K562 (cell line): Measurements from ENCODE around the gene PRCC. TPM values are rescaled to one million over a fixed set of nuclear protein-coding genes. Genes with fewer than 3 reads are reported as not detected.

ENCODE experiments used
- FOSL1 ChIP-seq: fragments of 200-800 bp; sonication (Bioruptor generic); conservative IDR thresholded peaks from 2 replicates; pipeline ENCODE4 v1.6.1; 2016; ENCODE audit warnings: missing genetic modification characterization, missing compliant biosample characterization
- JUND ChIP-seq, 2 experiments: IDR thresholded peaks; 2 replicates in 1 of 2; 3 replicates in 1 of 2; pipeline ENCODE4 v1.6.1; 2011; ENCODE audit warnings: borderline replicate concordance in 2 of 2, low read depth in 2 of 2, low read length in 2 of 2, improper control_type of control experiment in 1 of 2, missing biosample characterization in 1 of 2, missing genetic modification characterization in 1 of 2, missing genetic modification reagents in 1 of 2
- KDM5B ChIP-seq: fragments of 200-600 bp; sonication (generic); IDR thresholded peaks from 2 replicates; pipeline ENCODE4 v1.6.1; 2012; ENCODE audit warnings: low read depth, mild to moderate bottlenecking, moderate library complexity, low read length, control low read depth, inconsistent platforms; ENCODE audit not compliant: insufficient replicate concordance
- RFX1 ChIP-seq: fragments of 450-650 bp; IDR thresholded peaks from 2 replicates; pipeline ENCODE4 v1.6.1; 2016; ENCODE audit warnings: mild to moderate bottlenecking, moderate library complexity
- SMARCC2 ChIP-seq: fragments of 450-650 bp; IDR thresholded peaks from 2 replicates; pipeline ENCODE4 v1.6.1; 2017; ENCODE audit warnings: antibody characterized with exemption, moderate library complexity, mild to moderate bottlenecking, low read depth
- TAF15 ChIP-seq: fragments of 200-400 bp; formaldehyde crosslinking; IDR thresholded peaks from 2 replicates; pipeline ENCODE4 v1.6.1; 2017; ENCODE audit warnings: mild to moderate bottlenecking, low read depth, low read length, moderate library complexity
- TSC22D4 ChIP-seq: fragments of 450-650 bp; IDR thresholded peaks from 2 replicates; pipeline ENCODE4 v1.6.1; 2016; ENCODE audit warnings: missing genetic modification characterization, missing biosample characterization, control low read depth
- ZFP30 ChIP-seq: fragments of 250-450 bp; sonication (Bioruptor Pico); IDR thresholded peaks from 2 replicates; pipeline ENCODE4 v1.8.0; 2022; ENCODE audit warnings: moderate library complexity, mild to moderate bottlenecking, inconsistent platforms, borderline replicate concordance
- ZNF124 ChIP-seq: sonication (generic); formaldehyde crosslinking; IDR thresholded peaks from 2 replicates; pipeline ENCODE4 v1.8.1; 2022; ENCODE audit warnings: missing genetic modification reagents
- ZNF274 ChIP-seq: IDR thresholded peaks from 2 replicates; pipeline ENCODE4 v1.6.1; 2011; ENCODE audit warnings: low read depth, mild to moderate bottlenecking, low read length, moderate library complexity, borderline replicate concordance
- ZNF561 ChIP-seq: fragments of 450-650 bp; formaldehyde crosslinking; conservative IDR thresholded peaks from 2 replicates; pipeline ENCODE4 v1.4.0; 2020; ENCODE audit warnings: mild to moderate bottlenecking, moderate library complexity
- ZNF780A ChIP-seq: fragments of 250-450 bp; sonication (Bioruptor Pico); IDR thresholded peaks from 2 replicates; pipeline ENCODE4 v1.5.0; 2021; ENCODE audit warnings: mild to moderate bottlenecking
- polyA plus RNA-seq, 8 experiments: library from polyadenylated mRNA; depleted of rRNA in 4 of 8; stranded (reverse) in 5 of 8; unstranded in 3 of 8; fragments of >200 nt; fragmentation: Nextera tagmentation in 2 of 8; fragmentation: Illumina TruSeq in 1 of 8; extraction: Ambion mirVana in 2 of 8; extraction: Trizol in 1 of 8; gene quantifications; 2 replicates each; pipeline versions ENCODE4 v1.2.1 to v1.2.3, GENCODE V29; 2011 to 2014; ENCODE audit warnings: inconsistent platforms in 1 of 8, missing spikeins in 1 of 8
- total RNA-seq, 7 experiments: library from RNA; depleted of rRNA in 6 of 7; stranded (reverse); fragments of >200 nt in 6 of 7; fragmentation: Illumina TruSeq in 2 of 7; extraction: Trizol in 2 of 7; gene quantifications; 2 replicates each; pipeline versions ENCODE4 v1.2.1 to v1.2.3, GENCODE V29; 2011 to 2021; ENCODE audit warnings: low replicate concordance in 1 of 7
- TF ChIP-seq, protein P1 (sequence below), 2 experiments: fragments of 450-650 bp; IDR thresholded peaks; 2 replicates each; pipeline ENCODE4 v1.6.1; 2018; ENCODE audit warnings: mild to moderate bottlenecking in 2 of 2, low read depth in 1 of 2; ENCODE audit not compliant: partially characterized antibody in 2 of 2
- TF ChIP-seq, protein P2 (sequence below): fragments of 450-650 bp; formaldehyde crosslinking; IDR thresholded peaks from 2 replicates; pipeline ENCODE4 v1.4.0; 2020; ENCODE audit warnings: mild to moderate bottlenecking, mixed read lengths
- TF ChIP-seq, protein P3 (sequence below): sonication (generic); formaldehyde crosslinking; IDR thresholded peaks from 2 replicates; pipeline ENCODE4 v1.8.0; 2023; ENCODE audit warnings: mild to moderate bottlenecking, missing genetic modification reagents

PRCC gene
- total and polyA plus RNA-seq, 9 of the 15 experiments (the other 6 are each of a cell fraction or from before 2014, with no cell fraction given), result 23.9 to 201 (median 41.1) TPM

DNA sequence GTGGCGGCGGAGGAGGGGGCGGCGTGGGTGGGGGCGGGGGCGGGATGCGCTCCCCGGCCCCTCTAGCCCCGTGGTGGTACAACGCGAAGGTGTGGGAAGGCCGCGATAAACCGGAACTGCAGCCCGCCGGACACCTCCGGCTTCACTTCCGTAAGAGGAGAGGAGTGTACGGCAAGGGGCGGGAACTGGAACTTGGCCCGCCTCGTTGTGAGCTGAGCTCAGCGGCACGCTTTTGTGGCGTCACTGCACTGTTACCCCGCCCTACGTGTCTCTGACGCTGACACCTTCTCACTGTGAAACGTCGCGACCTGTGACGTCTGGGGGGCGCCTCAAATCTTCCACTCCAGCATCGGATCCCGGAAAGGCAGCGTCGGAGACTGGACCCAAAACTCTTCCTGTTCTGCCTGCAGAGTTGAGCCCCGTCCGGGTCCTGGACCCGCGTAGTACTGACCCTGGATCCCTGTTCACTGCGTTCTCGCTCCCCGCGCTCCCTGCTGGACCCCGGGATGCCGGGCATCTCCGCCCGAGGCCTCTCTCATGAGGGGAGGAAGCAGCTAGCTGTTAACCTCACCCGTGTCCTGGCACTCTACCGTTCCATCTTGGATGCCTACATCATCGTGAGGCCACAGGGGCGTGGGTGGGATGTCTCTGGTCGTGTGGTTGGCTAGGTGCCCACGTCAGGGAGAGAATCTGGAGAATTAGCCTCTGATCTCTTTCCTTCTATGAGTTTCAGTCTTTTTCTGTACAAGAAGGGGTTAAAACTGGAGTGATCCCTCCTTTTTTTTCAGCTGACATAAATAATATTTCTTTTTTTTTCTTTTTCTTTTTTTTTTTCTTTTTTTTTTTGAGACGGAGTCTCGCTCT, 38.5 kb upstream of the PRCC start, which contains the start of gene ISG20L2 (continued):
- TF ChIP-seq, protein P1, sequence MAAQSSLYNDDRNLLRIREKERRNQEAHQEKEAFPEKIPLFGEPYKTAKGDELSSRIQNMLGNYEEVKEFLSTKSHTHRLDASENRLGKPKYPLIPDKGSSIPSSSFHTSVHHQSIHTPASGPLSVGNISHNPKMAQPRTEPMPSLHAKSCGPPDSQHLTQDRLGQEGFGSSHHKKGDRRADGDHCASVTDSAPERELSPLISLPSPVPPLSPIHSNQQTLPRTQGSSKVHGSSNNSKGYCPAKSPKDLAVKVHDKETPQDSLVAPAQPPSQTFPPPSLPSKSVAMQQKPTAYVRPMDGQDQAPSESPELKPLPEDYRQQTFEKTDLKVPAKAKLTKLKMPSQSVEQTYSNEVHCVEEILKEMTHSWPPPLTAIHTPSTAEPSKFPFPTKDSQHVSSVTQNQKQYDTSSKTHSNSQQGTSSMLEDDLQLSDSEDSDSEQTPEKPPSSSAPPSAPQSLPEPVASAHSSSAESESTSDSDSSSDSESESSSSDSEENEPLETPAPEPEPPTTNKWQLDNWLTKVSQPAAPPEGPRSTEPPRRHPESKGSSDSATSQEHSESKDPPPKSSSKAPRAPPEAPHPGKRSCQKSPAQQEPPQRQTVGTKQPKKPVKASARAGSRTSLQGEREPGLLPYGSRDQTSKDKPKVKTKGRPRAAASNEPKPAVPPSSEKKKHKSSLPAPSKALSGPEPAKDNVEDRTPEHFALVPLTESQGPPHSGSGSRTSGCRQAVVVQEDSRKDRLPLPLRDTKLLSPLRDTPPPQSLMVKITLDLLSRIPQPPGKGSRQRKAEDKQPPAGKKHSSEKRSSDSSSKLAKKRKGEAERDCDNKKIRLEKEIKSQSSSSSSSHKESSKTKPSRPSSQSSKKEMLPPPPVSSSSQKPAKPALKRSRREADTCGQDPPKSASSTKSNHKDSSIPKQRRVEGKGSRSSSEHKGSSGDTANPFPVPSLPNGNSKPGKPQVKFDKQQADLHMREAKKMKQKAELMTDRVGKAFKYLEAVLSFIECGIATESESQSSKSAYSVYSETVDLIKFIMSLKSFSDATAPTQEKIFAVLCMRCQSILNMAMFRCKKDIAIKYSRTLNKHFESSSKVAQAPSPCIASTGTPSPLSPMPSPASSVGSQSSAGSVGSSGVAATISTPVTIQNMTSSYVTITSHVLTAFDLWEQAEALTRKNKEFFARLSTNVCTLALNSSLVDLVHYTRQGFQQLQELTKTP (IDR thresholded peaks at IDR 0.05; ENCODE audit: low read depth in 1 of 2, partially characterized antibody in 2 of 2), result no peak
- TF ChIP-seq JUND (IDR thresholded peaks at IDR 0.05; ENCODE audit: borderline replicate concordance, low read depth, low read length) (peak; percentile 90), JUND (tag; IDR thresholded peaks at IDR 0.05; ENCODE audit: borderline replicate concordance, low read depth, low read length) (peak; percentile 88; the same call in 1 of the 3 replicates), TSC22D4 (tag) (no peak), ZFP30 (CRISPR knock-in tag) (no peak), KDM5B (peak; percentile 64), ZNF124 (CRISPR knock-in tag) (no peak), TAF15 (no peak), FOSL1 (tag) (no peak; the same call in 1 of the 2 replicates), ZNF780A (CRISPR knock-in tag) (no peak), ZNF274 (no peak), RFX1 (no peak), ZNF561 (CRISPR knock-in tag) (no peak), SMARCC2 (no peak)
- TF ChIP-seq, protein P2, sequence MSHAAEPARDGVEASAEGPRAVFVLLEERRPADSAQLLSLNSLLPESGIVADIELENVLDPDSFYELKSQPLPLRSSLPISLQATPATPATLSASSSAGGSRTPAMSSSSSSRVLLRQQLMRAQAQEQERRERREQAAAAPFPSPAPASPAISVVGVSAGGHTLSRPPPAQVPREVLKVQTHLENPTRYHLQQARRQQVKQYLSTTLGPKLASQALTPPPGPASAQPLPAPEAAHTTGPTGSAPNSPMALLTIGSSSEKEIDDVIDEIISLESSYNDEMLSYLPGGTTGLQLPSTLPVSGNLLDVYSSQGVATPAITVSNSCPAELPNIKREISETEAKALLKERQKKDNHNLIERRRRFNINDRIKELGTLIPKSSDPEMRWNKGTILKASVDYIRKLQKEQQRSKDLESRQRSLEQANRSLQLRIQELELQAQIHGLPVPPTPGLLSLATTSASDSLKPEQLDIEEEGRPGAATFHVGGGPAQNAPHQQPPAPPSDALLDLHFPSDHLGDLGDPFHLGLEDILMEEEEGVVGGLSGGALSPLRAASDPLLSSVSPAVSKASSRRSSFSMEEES (CRISPR knock-in tag), result no peak
- TF ChIP-seq, protein P3, sequence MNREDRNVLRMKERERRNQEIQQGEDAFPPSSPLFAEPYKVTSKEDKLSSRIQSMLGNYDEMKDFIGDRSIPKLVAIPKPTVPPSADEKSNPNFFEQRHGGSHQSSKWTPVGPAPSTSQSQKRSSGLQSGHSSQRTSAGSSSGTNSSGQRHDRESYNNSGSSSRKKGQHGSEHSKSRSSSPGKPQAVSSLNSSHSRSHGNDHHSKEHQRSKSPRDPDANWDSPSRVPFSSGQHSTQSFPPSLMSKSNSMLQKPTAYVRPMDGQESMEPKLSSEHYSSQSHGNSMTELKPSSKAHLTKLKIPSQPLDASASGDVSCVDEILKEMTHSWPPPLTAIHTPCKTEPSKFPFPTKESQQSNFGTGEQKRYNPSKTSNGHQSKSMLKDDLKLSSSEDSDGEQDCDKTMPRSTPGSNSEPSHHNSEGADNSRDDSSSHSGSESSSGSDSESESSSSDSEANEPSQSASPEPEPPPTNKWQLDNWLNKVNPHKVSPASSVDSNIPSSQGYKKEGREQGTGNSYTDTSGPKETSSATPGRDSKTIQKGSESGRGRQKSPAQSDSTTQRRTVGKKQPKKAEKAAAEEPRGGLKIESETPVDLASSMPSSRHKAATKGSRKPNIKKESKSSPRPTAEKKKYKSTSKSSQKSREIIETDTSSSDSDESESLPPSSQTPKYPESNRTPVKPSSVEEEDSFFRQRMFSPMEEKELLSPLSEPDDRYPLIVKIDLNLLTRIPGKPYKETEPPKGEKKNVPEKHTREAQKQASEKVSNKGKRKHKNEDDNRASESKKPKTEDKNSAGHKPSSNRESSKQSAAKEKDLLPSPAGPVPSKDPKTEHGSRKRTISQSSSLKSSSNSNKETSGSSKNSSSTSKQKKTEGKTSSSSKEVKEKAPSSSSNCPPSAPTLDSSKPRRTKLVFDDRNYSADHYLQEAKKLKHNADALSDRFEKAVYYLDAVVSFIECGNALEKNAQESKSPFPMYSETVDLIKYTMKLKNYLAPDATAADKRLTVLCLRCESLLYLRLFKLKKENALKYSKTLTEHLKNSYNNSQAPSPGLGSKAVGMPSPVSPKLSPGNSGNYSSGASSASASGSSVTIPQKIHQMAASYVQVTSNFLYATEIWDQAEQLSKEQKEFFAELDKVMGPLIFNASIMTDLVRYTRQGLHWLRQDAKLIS (CRISPR knock-in tag), result no peak
